Right ventricle myocardium superior (tissue), 1 donor: ENCODE results near the gene LAMTOR4. TPM values are rescaled to one million over a fixed set of nuclear protein-coding genes. Genes with fewer than 3 reads are reported as not detected.
"Not testable (repeated sequence)": the region's sequence is repeated elsewhere in the genome, so short reads cannot be mapped to it uniquely, and the experiment has no call there.

ENCODE experiments used
- ATAC-seq: fragments of 200-7000 bp; cut with Tn5 transposase; one replicate; pipeline ENCODE4 v1.9.1; 2020; ENCODE audit warnings: mild to moderate bottlenecking; ENCODE audit not compliant: poor library complexity
- DNase-seq: peaks from one replicate; pipeline ENCODE4 v3.0.0-alpha.2; 2020
- intact Hi-C: fragments of 100-400 bp; cut with DNase I; formaldehyde crosslinking; loops from one replicate; pipeline ENCODE4 v1.11.2; 2022
- total RNA-seq: library from RNA; stranded (reverse); fragmentation: NEBNext Ultra II Directional; extraction: Animal tissue kit (Norgen Biotek cat#: 25700); gene quantifications from one replicate; pipeline ENCODE4 v1.2.1, GENCODE V29; 2021
- donor health status: DM: no; HTN: yes; CAD: no; lungs with severe emphysema.

Gene LAMTOR4
- total RNA-seq, 1 donor from 2014 or later = 121 TPM

GRCh38 chr7:100119970-100120732 lies 28.6 kb upstream of the LAMTOR4 start:
- intact Hi-C loops = no loop called here
- peak; percentile 69 for DNase-seq
- ATAC-seq = peak; percentile 77

GRCh38 chr7:100120733-100121036 lies 28.0 kb upstream of the LAMTOR4 start:
- ATAC-seq (no peak), DNase-seq (no peak)
- intact Hi-C loops = no loop called here

- ATAC-seq = no peak
- no peak for DNase-seq
- intact Hi-C loops = no loop called here
Observed at GRCh38 chr7:100122067-100122466, 26.7 kb upstream of the LAMTOR4 start.

- intact Hi-C loops = no loop called here
- ATAC-seq (no peak), DNase-seq (no peak)
Observed at GRCh38 chr7:100122568-100122967, 26.1 kb upstream of the LAMTOR4 start.

GRCh38 chr7:100124301-100125230 lies 24.2 kb upstream of the LAMTOR4 start:
- no peak for DNase-seq
- intact Hi-C loops = no loop called here
- no peak for ATAC-seq

- ATAC-seq (peak; percentile 34), DNase-seq (no peak)
- intact Hi-C loops = no loop called here
Observed at GRCh38 chr7:100126239-100126930, 22.3 kb upstream of the LAMTOR4 start.

- DNase-seq (peak; percentile 89), ATAC-seq (peak; percentile 94)
- intact Hi-C loops = no loop called here
Observed at GRCh38 chr7:100126931-100127865, 21.5 kb upstream of the LAMTOR4 start, which contains the start of gene MBLAC1. TSS of gene MBLAC1 (plus strand) at chr7:100126967. CDS start at chr7:100127396, 429 bp downstream.

- DNase-seq (no peak), ATAC-seq (no peak)
- intact Hi-C loops = no loop called here
Observed at GRCh38 chr7:100127866-100128636, 20.7 kb upstream of the LAMTOR4 start.

- DNase-seq = no peak
- ATAC-seq = no peak
- intact Hi-C loops = no loop called here
Observed at GRCh38 chr7:100128637-100128963, 20.1 kb upstream of the LAMTOR4 start.

- intact Hi-C loops = loop anchor here (10.0 kb wide), 1 partner anchor 85 kb away; the partner anchor contains the start of gene PVRIG
- not testable (repeated sequence) for DNase-seq, ATAC-seq
Observed at GRCh38 chr7:100130220-100130607, 18.5 kb upstream of the LAMTOR4 start.

- intact Hi-C loops = loop anchor here (10.0 kb wide), 1 partner anchor 84 kb away; the partner anchor contains the start of gene PVRIG
- DNase-seq (peak; percentile 87), ATAC-seq (no peak)
Observed at GRCh38 chr7:100130608-100131453, 17.9 kb upstream of the LAMTOR4 start.

GRCh38 chr7:100132126-100132525 lies 16.6 kb upstream of the LAMTOR4 start:
- intact Hi-C loops = loop anchor here (10.0 kb wide), 1 partner anchor 83 kb away; the partner anchor contains the start of gene PVRIG
- DNase-seq (no peak), ATAC-seq (no peak)

GRCh38 chr7:100132697-100133151 lies 16.0 kb upstream of the LAMTOR4 start:
- intact Hi-C loops = loop anchor here (10.0 kb wide), 1 partner anchor 82 kb away; the partner anchor contains the start of gene PVRIG
- DNase-seq (peak; percentile 62), ATAC-seq (peak; percentile 76)

- intact Hi-C loops = loop anchor here (10.0 kb wide), 1 partner anchor 77 kb away; the partner anchor contains the start of gene PVRIG
- no peak for DNase-seq
Observed at GRCh38 chr7:100137851-100138760, 10.6 kb upstream of the LAMTOR4 start.

GRCh38 chr7:100141555-100141949 lies 7.2 kb upstream of the LAMTOR4 start:
- ATAC-seq (no peak), DNase-seq (no peak)
- intact Hi-C loops = no loop called here

More at GRCh38 chr7:100137851-100138760, 10.6 kb upstream of the LAMTOR4 start:
- ATAC-seq = no peak
